HG03442 (cell line): ENCODE data around the gene MUC20.
"Not testable (repeated sequence)": the region's sequence is repeated elsewhere in the genome, so short reads cannot be mapped to it uniquely, and the experiment has no call there.

Source experiments
- ATAC-seq: cut with Tn5 transposase; IDR thresholded peaks from one replicate; pipeline ENCODE4 v1.9.1; 2021; ENCODE audit warnings: mild to moderate bottlenecking, moderate library complexity; ENCODE audit not compliant: unreplicated experiment

Gene MUC20

GRCh38 chr3:195728789-195729188, 8.0 kb downstream of the MUC20 start:
- not testable (repeated sequence) for ATAC-seq

GRCh38 chr3:195729476-195730251, 8.9 kb downstream of the MUC20 start:
- ATAC-seq = no peak

GRCh38 chr3:195731356-195731905, 10.7 kb downstream of the MUC20 start:
- no peak for ATAC-seq

GRCh38 chr3:195732940-195733339, 12.2 kb downstream of the MUC20 start:
- no peak for ATAC-seq

- no peak for ATAC-seq
These were observed 14.4 kb downstream of the MUC20 start for GRCh38 chr3:195735036-195735695.

GRCh38 chr3:195736866-195737490, 16.2 kb downstream of the MUC20 start:
- ATAC-seq = no peak

- not testable (repeated sequence) for ATAC-seq
These were observed 17.0 kb downstream of the MUC20 start for GRCh38 chr3:195737782-195738181.

- ATAC-seq = no peak
These were observed 17.7 kb downstream of the MUC20 start for GRCh38 chr3:195738274-195739044.

GRCh38 chr3:195739561-195740111, 18.9 kb downstream of the MUC20 start:
- no peak for ATAC-seq

- no peak for ATAC-seq
These were observed 23.7 kb downstream of the MUC20 start for GRCh38 chr3:195744437-195744836.

- ATAC-seq = no peak
These were observed 25.6 kb downstream of the MUC20 start for GRCh38 chr3:195746346-195746745.

GRCh38 chr3:195746751-195747150, 26.0 kb downstream of the MUC20 start:
- no peak for ATAC-seq

GRCh38 chr3:195748661-195749060, 27.9 kb downstream of the MUC20 start:
- ATAC-seq = no peak

GRCh38 chr3:195749101-195749500, 28.3 kb downstream of the MUC20 start:
- ATAC-seq = not testable (repeated sequence)

- ATAC-seq = no peak
These were observed 30.2 kb downstream of the MUC20 start for GRCh38 chr3:195750797-195751520.

- no peak for ATAC-seq
These were observed 30.8 kb downstream of the MUC20 start for GRCh38 chr3:195751560-195751959.

GRCh38 chr3:195752066-195752465, 31.3 kb downstream of the MUC20 start:
- ATAC-seq = no peak

- no peak for ATAC-seq
These were observed 32.0 kb downstream of the MUC20 start for GRCh38 chr3:195752546-195753331.

- no peak for ATAC-seq
These were observed 32.8 kb downstream of the MUC20 start for GRCh38 chr3:195753581-195753980.
